AG09309 (cell line): ENCODE results near the gene DLG1.

ENCODE experiments used
- DNase-seq: peaks from one replicate; pipeline ENCODE4 v3.0.0-alpha.2; 2010; ENCODE audit warnings: low read depth
- H3K4me3 ChIP-seq: 2 replicates; pipeline ENCODE4 v1.5.1; 2011; ENCODE audit warnings: mild to moderate bottlenecking, low read depth, low read length, moderate library complexity; ENCODE audit not compliant: control insufficient read depth
- TF ChIP-seq, protein P1 (sequence below): IDR thresholded peaks from 2 replicates; pipeline ENCODE4 v1.5.1; 2011; ENCODE audit warnings: mild to moderate bottlenecking, low read depth, low read length, inconsistent platforms; ENCODE audit not compliant: insufficient read depth, control insufficient read depth; ENCODE audit errors: missing control alignments

The DLG1 gene

GRCh38 chr3:197006860-197007259 is 291.6 kb downstream of the DLG1 start:
- TF ChIP-seq, protein P1, sequence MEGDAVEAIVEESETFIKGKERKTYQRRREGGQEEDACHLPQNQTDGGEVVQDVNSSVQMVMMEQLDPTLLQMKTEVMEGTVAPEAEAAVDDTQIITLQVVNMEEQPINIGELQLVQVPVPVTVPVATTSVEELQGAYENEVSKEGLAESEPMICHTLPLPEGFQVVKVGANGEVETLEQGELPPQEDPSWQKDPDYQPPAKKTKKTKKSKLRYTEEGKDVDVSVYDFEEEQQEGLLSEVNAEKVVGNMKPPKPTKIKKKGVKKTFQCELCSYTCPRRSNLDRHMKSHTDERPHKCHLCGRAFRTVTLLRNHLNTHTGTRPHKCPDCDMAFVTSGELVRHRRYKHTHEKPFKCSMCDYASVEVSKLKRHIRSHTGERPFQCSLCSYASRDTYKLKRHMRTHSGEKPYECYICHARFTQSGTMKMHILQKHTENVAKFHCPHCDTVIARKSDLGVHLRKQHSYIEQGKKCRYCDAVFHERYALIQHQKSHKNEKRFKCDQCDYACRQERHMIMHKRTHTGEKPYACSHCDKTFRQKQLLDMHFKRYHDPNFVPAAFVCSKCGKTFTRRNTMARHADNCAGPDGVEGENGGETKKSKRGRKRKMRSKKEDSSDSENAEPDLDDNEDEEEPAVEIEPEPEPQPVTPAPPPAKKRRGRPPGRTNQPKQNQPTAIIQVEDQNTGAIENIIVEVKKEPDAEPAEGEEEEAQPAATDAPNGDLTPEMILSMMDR, result no peak
- no peak for DNase-seq
- H3K4me3 ChIP-seq, result no peak overlapping the region

GRCh38 chr3:197006446-197006845 is 292.0 kb downstream of the DLG1 start:
- TF ChIP-seq, protein P1, result no peak
- no peak for DNase-seq
- no peak overlapping the region for H3K4me3 ChIP-seq

- TF ChIP-seq, protein P1, result no peak
- DNase-seq, result no peak
- H3K4me3 ChIP-seq, result peak overlapping the region; percentile 44
Observed at GRCh38 chr3:197003461-197004385, 294.7 kb downstream of the DLG1 start.

DNA sequence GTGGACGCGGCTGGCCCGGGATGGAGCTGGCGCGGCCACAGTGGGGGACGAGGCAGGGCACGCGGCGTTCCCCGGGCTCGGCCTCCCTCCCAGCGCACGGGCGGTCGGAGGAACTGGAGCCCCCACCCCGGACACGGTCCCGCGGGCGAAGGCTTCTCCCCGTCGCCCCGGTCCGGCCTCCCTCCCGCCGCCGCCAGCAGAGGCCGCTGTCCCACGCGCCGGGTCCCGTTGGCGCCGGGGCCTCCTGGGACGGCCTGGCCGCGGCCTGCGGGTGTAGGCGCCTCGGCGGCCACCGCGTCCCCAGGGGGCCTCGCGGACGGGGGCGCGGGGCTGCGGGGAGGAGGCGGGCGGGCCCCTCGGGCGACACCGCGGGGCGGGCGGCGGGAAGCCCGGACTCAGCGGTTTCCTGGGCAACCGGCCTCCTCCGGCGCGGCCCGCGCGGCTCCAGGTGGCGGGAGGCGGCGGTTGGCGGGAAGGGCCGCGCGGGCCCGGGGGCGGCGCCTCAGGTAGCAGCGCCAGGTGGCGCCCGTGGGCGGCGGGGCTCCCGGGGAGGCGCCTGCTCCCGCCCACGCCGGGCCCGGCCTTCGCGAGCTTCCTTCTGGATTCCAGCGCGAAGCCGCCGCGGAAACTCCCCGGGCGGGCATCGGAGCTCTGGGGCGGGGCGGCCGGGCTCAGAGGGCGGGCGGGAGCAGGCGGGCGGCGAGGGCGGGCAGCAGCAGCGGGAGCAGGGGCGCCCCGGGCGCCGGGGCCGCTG is 295.5 kb downstream of the DLG1 start:
- TF ChIP-seq, protein P1, result peak; percentile 53
- peak overlapping the region; percentile 44 for H3K4me3 ChIP-seq
- DNase-seq, result no peak

- TF ChIP-seq, protein P1, result no peak
- peak overlapping the region; percentile 37 for H3K4me3 ChIP-seq
- no peak for DNase-seq
Observed at GRCh38 chr3:197001972-197002700, 296.3 kb downstream of the DLG1 start.

DNA sequence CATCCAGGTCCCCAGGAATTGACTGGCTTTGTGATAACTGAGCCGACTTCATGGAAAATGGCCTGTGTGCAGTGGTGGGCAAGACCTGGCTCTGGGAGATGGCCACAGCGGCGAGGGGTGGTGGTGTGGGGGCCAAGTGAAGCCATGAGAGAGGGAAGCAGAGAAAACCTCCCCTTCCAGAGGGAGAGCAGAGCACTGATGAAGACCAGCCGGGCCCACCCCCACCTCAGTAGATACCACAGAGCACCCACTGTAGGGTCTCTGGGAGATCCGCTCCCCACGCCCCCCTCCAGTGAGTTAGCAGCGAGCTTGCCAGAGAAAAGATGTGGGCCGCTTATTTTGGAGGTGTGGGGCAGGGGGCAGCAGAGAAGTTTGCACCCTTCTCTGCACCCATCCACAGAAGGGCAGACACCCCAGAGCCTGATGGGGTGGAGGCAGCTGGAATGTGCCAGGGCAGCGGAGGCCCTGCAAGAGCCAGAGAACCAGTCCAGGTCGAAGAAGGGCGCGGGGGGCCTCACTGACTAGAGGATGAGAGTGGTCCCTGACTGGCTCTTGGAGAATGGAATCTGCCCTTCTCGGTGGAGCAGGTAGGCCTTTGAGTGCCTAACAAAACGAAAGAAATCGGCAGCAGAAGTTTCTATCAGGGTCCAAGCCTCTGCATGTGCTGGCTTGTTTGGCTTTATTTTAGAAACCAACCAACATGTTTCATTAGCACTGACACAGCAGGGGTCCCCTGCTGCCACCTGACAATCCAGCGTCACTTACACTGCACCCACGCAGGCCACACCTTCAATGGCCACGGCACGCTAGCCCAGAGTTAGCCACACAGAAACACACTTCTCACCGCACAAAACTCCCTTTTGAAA is 297.1 kb downstream of the DLG1 start:
- no peak for DNase-seq
- H3K4me3 ChIP-seq, result no peak overlapping the region
- TF ChIP-seq, protein P1, result no peak
